Stimulated activated CD4-positive, alpha-beta T cell treated with anti-CD3 and anti-CD28 coated beads, Interleukin-4, amount 100 ng/mL, for 4 hours (primary cell): ENCODE data around the gene TRRAP.
A peak's percentile ranks its signal among the peaks of the same experiment; 100 is the strongest.
"Not testable (repeated sequence)": the region's sequence is repeated elsewhere in the genome, so short reads cannot be mapped to it uniquely, and the experiment has no call there.

ENCODE experiments used
- DNase-seq, 2 experiments: peaks; one replicate each; pipeline ENCODE4 v3.0.0-alpha.2; 2020

The TRRAP gene

GRCh38 chr7:98878365-98879197, at the start of gene TRRAP:
TRRAP (plus strand) TSS chr7:98878532; CDS start chr7:98881151, 2,619 bp downstream.
- DNase-seq, result peak; percentile 66 to 77

- DNase-seq, result no peak
Measured at GRCh38 chr7:98830972-98831548, 47.3 kb upstream of the TRRAP start.

- DNase-seq, result peak in 1 of 2 experiments; percentile 31
Measured at GRCh38 chr7:98831641-98832221, 46.6 kb upstream of the TRRAP start.

- DNase-seq, result no peak
Measured at GRCh38 chr7:98833022-98833421, 45.3 kb upstream of the TRRAP start.

GRCh38 chr7:98834949-98835348, 43.4 kb upstream of the TRRAP start:
- DNase-seq, result no peak

GRCh38 chr7:98836811-98837629, 41.3 kb upstream of the TRRAP start:
- DNase-seq, result no peak

- DNase-seq, result no peak
Measured at GRCh38 chr7:98837630-98837972, 40.7 kb upstream of the TRRAP start.

GRCh38 chr7:98840096-98840495, 38.2 kb upstream of the TRRAP start:
- DNase-seq, result no peak

GRCh38 chr7:98840722-98841121, 37.6 kb upstream of the TRRAP start:
- DNase-seq, result no peak

- DNase-seq, result peak; percentile 45 to 71
Measured at GRCh38 chr7:98841179-98841997, 36.9 kb upstream of the TRRAP start.

GRCh38 chr7:98842552-98842951, 35.8 kb upstream of the TRRAP start:
- DNase-seq, result not testable (repeated sequence)

GRCh38 chr7:98848918-98849317, 29.4 kb upstream of the TRRAP start:
- no peak for DNase-seq

GRCh38 chr7:98852826-98853225, 25.5 kb upstream of the TRRAP start:
- DNase-seq, result no peak

GRCh38 chr7:98855610-98856422, 22.5 kb upstream of the TRRAP start:
- no peak for DNase-seq

- DNase-seq, result no peak
Measured at GRCh38 chr7:98860071-98860470, 18.3 kb upstream of the TRRAP start.

- DNase-seq, result no peak
Measured at GRCh38 chr7:98862203-98862602, 16.1 kb upstream of the TRRAP start.

GRCh38 chr7:98862716-98863420, 15.5 kb upstream of the TRRAP start:
- no peak for DNase-seq

- no peak for DNase-seq
Measured at GRCh38 chr7:98863601-98864000, 14.7 kb upstream of the TRRAP start.

GRCh38 chr7:98864731-98865453, 13.4 kb upstream of the TRRAP start:
- DNase-seq, result no peak

- no peak for DNase-seq
Measured at GRCh38 chr7:98866351-98866750, 12.0 kb upstream of the TRRAP start.
